ENCODE results near the gene PLA2G1B.
A peak's percentile ranks its signal among the peaks of the same experiment; 100 is the strongest.

- TF ChIP-seq CTCF (optimal IDR thresholded peaks at IDR 0.05 in 1 of 3, IDR thresholded peaks at IDR 0.05 in 1 of 3, conservative IDR thresholded peaks at IDR 0.05 in 1 of 3; ENCODE audit: extremely low read depth in 1 of 3, insufficient read depth in 2 of 3, low read length in 3 of 3) (peak; percentile 89 to 99 (median 93)), EZH2 (IDR thresholded peaks at IDR 0.05; ENCODE audit: low read length) (no peak)
Observed at GRCh38 chr12:120356567-120357030, 29.0 kb upstream of the PLA2G1B start.
